Astrocyte (in vitro differentiated cells and primary cell): ENCODE measurements around the gene CAPRIN1.

Experiments
- EZH2 ChIP-seq: IDR thresholded peaks from 2 replicates; pipeline ENCODE4 v1.6.1; 2012; ENCODE audit warnings: mild to moderate bottlenecking, low read length, inconsistent platforms; ENCODE audit not compliant: insufficient read depth
- TF ChIP-seq, protein P1 (sequence below): IDR thresholded peaks from 2 replicates; pipeline ENCODE4 v1.5.1; 2011; ENCODE audit warnings: low read depth, mild to moderate bottlenecking, inconsistent platforms, low read length, moderate library complexity; ENCODE audit not compliant: insufficient read depth

DNA sequence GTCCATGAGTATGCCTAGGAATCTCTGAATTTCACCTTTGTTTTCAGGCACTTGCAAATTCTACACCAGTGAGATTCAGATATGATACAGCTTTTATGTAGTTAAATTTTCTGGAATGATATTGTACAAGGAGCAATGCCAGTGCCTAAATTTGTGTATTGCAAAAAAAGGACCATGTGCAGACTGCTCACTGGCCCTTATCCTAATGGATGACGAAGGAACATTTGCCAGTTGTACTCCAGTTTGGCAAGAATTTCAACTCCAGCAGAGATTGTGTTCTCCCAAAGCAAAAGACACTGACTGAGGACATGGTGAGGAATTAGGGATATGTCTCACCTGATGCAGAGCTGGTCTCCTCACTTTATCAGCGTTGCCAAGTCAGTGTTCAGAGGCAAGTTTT lies 62.5 kb downstream of the CAPRIN1 start:
- TF ChIP-seq, protein P1, sequence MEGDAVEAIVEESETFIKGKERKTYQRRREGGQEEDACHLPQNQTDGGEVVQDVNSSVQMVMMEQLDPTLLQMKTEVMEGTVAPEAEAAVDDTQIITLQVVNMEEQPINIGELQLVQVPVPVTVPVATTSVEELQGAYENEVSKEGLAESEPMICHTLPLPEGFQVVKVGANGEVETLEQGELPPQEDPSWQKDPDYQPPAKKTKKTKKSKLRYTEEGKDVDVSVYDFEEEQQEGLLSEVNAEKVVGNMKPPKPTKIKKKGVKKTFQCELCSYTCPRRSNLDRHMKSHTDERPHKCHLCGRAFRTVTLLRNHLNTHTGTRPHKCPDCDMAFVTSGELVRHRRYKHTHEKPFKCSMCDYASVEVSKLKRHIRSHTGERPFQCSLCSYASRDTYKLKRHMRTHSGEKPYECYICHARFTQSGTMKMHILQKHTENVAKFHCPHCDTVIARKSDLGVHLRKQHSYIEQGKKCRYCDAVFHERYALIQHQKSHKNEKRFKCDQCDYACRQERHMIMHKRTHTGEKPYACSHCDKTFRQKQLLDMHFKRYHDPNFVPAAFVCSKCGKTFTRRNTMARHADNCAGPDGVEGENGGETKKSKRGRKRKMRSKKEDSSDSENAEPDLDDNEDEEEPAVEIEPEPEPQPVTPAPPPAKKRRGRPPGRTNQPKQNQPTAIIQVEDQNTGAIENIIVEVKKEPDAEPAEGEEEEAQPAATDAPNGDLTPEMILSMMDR: no peak
- no peak for TF ChIP-seq EZH2
